ENCODE measurements around the gene LDLRAD2.

DNA sequence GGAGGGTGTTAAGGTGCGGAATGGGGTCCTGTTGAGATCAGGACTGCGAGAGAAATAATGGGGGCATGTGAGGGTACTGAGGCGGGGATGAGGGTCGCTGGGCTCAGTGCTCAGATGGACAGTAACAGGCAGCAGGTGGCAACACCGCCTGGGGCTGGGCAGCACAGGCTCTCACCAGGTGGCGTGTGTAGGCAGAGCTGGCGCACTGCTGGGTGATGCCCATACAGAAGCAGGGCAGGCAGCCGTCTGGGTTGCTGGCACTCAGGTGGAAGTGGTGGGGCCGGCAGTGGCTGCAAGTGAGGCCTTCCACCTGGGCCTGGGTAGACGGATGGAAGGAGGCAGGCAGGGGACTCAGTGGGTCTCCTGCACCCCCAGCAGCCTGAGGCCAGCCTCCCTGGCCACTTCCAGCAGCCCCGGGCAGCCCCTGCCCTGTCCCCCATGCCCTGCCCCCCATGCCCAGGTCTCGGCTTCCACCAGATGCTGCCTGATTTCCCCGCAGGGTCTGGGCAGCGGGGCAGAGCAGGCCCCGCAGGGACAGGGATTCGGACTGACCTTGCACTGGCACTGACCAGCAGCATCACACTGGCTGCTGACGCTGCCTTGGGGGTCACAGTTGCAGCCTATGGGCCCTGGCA lies 60.5 kb downstream of the LDLRAD2 start:
- no peak for TF ChIP-seq EZH2 (IDR thresholded peaks at IDR 0.05; ENCODE audit: low read length, missing control alignments)
- TF ChIP-seq, protein P1, sequence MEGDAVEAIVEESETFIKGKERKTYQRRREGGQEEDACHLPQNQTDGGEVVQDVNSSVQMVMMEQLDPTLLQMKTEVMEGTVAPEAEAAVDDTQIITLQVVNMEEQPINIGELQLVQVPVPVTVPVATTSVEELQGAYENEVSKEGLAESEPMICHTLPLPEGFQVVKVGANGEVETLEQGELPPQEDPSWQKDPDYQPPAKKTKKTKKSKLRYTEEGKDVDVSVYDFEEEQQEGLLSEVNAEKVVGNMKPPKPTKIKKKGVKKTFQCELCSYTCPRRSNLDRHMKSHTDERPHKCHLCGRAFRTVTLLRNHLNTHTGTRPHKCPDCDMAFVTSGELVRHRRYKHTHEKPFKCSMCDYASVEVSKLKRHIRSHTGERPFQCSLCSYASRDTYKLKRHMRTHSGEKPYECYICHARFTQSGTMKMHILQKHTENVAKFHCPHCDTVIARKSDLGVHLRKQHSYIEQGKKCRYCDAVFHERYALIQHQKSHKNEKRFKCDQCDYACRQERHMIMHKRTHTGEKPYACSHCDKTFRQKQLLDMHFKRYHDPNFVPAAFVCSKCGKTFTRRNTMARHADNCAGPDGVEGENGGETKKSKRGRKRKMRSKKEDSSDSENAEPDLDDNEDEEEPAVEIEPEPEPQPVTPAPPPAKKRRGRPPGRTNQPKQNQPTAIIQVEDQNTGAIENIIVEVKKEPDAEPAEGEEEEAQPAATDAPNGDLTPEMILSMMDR (conservative IDR thresholded peaks at IDR 0.05 in 1 of 2, IDR thresholded peaks at IDR 0.05 in 1 of 2; ENCODE audit: low read depth in 1 of 2, low read length in 2 of 2): no peak

Data from fibroblast of lung (primary cell).